ENCODE data around the gene DENND1B. TPM values are rescaled to one million over a fixed set of nuclear protein-coding genes. Genes with fewer than 3 reads are reported as not detected.

Gene DENND1B
- total RNA-seq, 1 donor from 2014 or later, result 17.2 TPM

DNA sequence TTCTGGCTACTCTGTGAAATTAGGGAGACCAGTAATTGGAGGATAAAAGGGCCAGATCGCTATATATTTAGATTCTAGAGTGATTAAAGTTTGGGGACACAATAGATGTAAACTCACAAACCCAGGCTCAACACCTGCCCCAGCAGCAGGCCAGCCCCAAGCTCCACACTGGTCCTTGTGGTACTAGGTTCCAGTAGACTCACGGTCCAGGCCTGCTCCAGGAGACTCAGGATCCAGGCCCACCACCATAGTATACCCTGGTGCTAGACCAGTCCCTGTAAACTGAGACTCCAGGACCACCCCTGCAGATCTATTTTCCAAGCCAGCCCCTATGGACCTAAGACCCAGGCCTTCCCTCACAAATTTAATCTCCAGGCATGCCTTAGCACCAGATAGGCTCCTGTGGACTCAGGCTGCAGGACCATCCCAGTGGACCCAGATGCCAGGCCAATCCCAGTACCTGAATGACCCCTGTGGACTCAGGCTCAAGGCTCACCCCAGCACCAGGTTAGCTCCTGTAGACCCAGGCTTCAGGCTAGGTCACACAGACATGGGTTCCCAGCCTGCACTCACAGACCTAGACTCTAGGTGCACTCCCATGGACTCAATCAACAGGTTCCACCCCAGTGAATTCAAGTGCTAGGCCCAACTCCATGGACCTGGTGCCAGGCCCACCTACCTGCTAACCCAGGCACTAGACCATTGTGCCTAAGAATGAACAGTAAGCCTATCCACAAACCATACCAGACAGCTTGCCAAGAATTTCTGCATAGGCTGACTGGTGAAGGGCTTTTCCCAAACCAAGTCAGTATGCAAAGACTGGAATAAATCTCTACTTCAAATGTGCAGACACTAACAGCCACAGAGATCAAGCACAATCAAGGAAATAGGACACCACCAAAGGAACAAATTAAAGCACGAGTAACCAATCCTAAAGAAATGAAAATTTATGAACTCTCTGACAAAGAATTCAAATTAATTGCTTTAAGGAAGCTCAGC lies 13.8 kb upstream of the DENND1B start:
- no peaks in the 10 kb centered on the region for H3K4me1 ChIP-seq
- no peak overlapping the region for H3K27ac ChIP-seq
- DNase-seq (ENCODE audit: extremely low spot score in 2 of 2), result no peak
- no peak for TF ChIP-seq POLR2A (IDR thresholded peaks at IDR 0.05)
- no peak for TF ChIP-seq POLR2AphosphoS5 (IDR thresholded peaks at IDR 0.05; ENCODE audit: insufficient read depth in 1 of 2, low read depth in 1 of 2)
- TF ChIP-seq, protein P1, sequence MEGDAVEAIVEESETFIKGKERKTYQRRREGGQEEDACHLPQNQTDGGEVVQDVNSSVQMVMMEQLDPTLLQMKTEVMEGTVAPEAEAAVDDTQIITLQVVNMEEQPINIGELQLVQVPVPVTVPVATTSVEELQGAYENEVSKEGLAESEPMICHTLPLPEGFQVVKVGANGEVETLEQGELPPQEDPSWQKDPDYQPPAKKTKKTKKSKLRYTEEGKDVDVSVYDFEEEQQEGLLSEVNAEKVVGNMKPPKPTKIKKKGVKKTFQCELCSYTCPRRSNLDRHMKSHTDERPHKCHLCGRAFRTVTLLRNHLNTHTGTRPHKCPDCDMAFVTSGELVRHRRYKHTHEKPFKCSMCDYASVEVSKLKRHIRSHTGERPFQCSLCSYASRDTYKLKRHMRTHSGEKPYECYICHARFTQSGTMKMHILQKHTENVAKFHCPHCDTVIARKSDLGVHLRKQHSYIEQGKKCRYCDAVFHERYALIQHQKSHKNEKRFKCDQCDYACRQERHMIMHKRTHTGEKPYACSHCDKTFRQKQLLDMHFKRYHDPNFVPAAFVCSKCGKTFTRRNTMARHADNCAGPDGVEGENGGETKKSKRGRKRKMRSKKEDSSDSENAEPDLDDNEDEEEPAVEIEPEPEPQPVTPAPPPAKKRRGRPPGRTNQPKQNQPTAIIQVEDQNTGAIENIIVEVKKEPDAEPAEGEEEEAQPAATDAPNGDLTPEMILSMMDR (IDR thresholded peaks at IDR 0.05), result no peak
- no peaks in the 10 kb centered on the region for H3K36me3 ChIP-seq
- no peak overlapping the region for H3K4me3 ChIP-seq
- intact Hi-C loops (cut with DNase I), result no loop called here
- H3K27me3 ChIP-seq, result no peaks in the 10 kb centered on the region
- H3K9me3 ChIP-seq, result no peaks in the 10 kb centered on the region

DNA sequence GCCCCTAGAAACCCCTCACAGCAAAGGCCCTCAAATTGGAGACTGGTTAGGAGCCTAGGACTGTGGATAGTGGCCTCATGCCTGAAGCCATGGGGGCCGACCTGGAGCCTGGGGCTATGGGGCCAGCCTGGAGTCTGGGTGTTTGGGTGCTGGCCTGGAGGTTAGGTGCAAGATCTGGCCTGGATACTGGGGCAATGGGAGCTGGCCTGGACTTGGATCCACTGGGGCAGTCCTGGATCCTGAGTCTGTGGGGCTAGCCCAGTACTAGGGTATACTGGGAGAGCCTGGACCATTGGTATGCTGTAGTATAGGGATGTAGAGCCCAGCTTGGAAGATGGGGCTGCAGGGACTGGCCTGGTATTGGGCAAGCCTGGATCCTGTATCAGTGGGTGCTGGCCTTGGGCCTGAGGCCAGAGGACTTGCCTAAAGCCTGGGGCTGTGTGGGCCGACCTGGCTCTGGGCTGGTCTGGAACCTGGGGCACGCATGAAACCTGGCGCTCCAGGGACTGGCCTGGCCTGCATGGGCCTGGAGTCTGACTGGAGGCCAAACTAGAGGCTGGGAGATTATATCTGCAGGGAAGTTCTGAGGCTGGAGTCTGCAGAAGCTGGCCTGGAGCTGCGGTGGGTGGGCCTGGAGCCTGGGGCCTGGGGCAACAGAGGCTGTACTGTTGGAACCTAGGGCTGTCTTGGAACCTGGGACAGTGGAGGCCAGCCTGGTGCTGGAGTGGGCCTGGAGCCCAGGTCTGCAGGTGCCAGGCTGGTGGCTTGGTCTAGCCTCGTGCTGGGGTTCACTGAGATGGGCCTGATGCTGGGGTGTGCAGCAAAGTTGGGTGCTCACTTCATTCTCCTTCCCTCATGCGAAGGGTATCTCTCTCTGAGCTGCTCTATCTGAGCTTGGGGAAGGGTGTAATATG lies 12.6 kb upstream of the DENND1B start:
- no peaks in the 10 kb centered on the region for H3K36me3 ChIP-seq
- no peaks in the 10 kb centered on the region for H3K27me3 ChIP-seq
- no peaks in the 10 kb centered on the region for H3K4me1 ChIP-seq
- intact Hi-C loops (cut with DNase I), result no loop called here
- DNase-seq (ENCODE audit: extremely low spot score in 2 of 2), result no peak
- no peaks in the 10 kb centered on the region for H3K9me3 ChIP-seq
- TF ChIP-seq POLR2A (IDR thresholded peaks at IDR 0.05) (no peak), POLR2AphosphoS5 (IDR thresholded peaks at IDR 0.05; ENCODE audit: insufficient read depth in 1 of 2, low read depth in 1 of 2) (no peak)
- TF ChIP-seq, protein P1 (IDR thresholded peaks at IDR 0.05), result no peak
- no peak overlapping the region for H3K27ac ChIP-seq
- H3K4me3 ChIP-seq, result no peak overlapping the region

DNA sequence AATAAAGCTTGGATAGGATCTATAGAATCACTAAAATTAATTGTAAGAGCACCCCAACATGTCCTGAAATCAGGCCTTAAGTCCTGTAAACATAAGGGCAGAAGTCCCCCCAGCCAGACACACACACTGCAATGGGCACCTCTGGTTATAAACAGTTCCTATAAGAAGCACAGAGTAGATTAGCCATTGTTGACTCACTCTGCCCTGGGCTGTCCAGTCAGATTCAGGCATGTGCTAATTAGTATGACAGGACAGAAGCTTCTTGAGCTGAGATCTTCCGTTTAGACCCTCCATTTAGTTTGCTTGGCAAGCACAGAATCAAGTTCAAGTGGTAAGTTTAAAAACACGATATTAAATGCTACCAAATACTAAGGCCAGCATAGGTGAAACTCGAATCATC lies 11.8 kb upstream of the DENND1B start:
- intact Hi-C loops (cut with DNase I), result no loop called here
- no peaks in the 10 kb centered on the region for H3K27me3 ChIP-seq
- TF ChIP-seq POLR2A (IDR thresholded peaks at IDR 0.05), result no peak
- no peak for TF ChIP-seq POLR2AphosphoS5 (IDR thresholded peaks at IDR 0.05; ENCODE audit: insufficient read depth in 1 of 2, low read depth in 1 of 2)
- TF ChIP-seq, protein P1 (IDR thresholded peaks at IDR 0.05), result no peak
- no peak for DNase-seq (ENCODE audit: extremely low spot score in 2 of 2)
- H3K27ac ChIP-seq, result no peak overlapping the region
- no peaks in the 10 kb centered on the region for H3K36me3 ChIP-seq
- H3K4me3 ChIP-seq, result no peak overlapping the region
- H3K9me3 ChIP-seq, result no peaks in the 10 kb centered on the region
- no peaks in the 10 kb centered on the region for H3K4me1 ChIP-seq

DNA sequence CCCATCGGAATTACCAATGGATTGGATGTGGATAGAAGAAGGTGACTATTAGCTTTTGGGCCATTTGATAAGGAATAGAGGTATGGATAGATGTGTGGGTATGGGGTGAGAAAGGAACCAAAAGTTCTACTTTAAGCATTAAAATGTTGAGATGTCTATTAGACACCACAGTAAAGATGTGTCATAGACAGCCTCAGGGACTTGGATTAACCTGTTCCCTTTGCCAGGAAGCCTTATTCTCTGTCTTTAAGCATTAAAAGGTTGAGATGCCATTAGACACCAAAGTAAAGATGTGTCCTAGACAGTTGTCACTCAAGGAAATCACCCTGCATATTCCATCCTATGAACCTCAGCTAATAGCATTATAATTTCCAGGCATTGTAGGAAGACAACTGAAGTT lies 11.0 kb upstream of the DENND1B start:
- Histone ChIP-seq H3K4me1 (no peaks in the 10 kb centered on the region), H3K9me3 (no peaks in the 10 kb centered on the region), H3K27ac (no peak overlapping the region), H3K27me3 (no peaks in the 10 kb centered on the region), H3K4me3 (no peak overlapping the region), H3K36me3 (no peaks in the 10 kb centered on the region)
- no peak for DNase-seq (ENCODE audit: extremely low spot score in 2 of 2)
- TF ChIP-seq POLR2A (IDR thresholded peaks at IDR 0.05) (no peak), POLR2AphosphoS5 (IDR thresholded peaks at IDR 0.05; ENCODE audit: insufficient read depth in 1 of 2, low read depth in 1 of 2) (no peak)
- TF ChIP-seq, protein P1 (IDR thresholded peaks at IDR 0.05), result no peak
- intact Hi-C loops (cut with DNase I), result no loop called here
